GM18867 (cell line): ENCODE results near the gene NEFH.

Source experiments
- ATAC-seq: cut with Tn5 transposase; IDR thresholded peaks from one replicate; pipeline ENCODE4 v1.9.1; 2021; ENCODE audit warnings: mild to moderate bottlenecking, moderate library complexity; ENCODE audit not compliant: unreplicated experiment

Gene NEFH

DNA sequence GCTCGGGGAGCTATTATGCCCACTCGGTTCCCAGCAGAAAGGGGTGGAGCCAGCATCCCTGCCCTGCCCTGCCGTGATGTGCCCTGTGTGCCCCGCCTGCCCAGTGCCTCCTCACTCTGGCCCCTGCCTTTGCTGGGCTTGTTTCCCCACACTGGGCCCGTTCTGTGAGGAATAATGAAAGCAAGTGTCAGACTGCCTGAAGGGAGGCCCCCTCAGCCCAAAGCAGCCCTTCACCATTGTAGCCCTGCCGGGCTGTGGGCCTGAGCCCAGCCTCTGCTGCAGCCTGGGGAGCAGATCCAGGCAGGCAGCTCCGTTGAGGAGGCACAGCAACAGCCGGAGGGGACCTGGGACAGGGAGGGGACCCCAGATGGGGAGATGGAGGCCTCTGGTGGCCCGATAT, 20.2 kb upstream of the NEFH start:
- ATAC-seq, result no peak

DNA sequence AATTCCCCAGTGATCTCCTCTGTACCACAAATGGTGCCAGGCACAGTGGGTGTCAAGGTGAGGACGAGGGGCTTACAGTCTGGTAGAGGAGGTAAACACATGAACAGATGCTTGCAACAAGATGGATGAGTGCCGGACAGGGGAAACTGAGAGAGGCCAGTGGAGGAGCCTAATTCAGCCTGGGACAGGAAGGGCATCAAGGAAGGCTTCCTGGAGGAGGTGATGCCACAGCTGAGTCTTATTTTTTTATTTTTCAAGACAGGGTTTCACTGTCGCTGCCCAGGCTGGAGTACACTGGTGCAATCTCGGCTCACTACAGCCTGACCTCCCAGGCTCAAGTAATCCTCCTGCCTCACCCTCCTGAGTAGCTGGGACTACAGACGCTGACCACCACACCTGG, 18.8 kb upstream of the NEFH start:
- ATAC-seq, result no peak

GRCh38 chr22:29463629-29464028, 16.4 kb upstream of the NEFH start:
- ATAC-seq, result no peak

- ATAC-seq, result no peak
Measured at GRCh38 chr22:29464581-29464980, 15.4 kb upstream of the NEFH start.

- ATAC-seq, result no peak
Measured at GRCh38 chr22:29469755-29470154, 10.3 kb upstream of the NEFH start.

DNA sequence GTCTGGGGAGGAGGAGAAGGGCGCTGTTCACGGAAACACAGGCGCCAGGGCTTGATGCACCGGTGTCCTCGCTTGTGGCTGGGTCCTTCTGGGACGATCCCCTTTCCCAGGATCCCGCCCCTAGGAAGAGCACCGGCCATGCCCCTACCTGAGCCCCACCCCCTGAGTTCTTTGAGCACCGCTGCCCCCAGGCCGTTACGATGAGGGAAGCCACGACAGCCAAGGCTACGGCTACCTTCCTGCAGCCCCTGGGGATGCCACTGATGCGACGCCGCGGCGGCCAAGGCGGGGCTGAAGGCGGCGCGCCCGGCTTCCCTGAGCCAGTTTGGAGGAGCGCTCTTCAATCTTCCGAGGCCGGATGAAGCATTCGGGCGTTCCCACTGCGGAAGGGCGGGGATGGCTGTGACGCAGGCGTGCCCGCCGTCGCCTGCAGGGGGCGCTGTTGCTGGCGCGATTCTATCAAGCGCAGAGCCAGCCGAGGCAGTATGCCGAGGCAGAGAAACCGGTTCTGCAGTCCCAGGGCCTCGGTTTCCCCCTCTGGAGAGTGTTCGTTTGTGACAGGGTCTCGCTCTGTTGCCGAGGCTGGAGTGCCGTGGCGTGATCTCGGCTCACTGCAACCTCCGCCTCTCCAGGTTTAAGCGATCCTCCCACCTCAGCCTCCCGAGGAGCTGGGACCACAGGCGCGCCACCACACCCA, 9.7 kb upstream of the NEFH start:
- no peak for ATAC-seq

- ATAC-seq, result no peak
Measured at GRCh38 chr22:29473001-29473400, 7.0 kb upstream of the NEFH start.

DNA sequence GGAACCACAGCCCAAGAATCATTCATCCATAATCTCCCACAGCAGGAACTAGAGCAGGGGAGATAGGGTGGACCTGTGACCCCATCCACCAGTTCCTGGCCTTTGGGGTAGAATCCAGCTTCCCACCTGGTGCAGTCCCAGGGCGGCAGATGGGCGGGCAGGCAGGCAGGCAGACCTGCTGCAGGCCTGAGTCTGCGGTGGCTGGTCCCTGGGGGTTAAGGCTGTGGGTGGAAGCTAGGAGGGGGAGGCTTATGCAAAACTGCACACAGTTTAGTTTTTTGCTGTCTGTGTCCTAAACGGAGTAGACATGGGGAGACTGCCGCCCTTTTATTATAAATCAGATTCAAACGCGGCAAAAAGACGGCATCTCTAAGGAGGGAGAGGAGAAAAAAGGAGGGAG, 4.5 kb upstream of the NEFH start:
- ATAC-seq, result no peak

- ATAC-seq, result no peak
Measured at GRCh38 chr22:29476116-29476515, 3.9 kb upstream of the NEFH start.

DNA sequence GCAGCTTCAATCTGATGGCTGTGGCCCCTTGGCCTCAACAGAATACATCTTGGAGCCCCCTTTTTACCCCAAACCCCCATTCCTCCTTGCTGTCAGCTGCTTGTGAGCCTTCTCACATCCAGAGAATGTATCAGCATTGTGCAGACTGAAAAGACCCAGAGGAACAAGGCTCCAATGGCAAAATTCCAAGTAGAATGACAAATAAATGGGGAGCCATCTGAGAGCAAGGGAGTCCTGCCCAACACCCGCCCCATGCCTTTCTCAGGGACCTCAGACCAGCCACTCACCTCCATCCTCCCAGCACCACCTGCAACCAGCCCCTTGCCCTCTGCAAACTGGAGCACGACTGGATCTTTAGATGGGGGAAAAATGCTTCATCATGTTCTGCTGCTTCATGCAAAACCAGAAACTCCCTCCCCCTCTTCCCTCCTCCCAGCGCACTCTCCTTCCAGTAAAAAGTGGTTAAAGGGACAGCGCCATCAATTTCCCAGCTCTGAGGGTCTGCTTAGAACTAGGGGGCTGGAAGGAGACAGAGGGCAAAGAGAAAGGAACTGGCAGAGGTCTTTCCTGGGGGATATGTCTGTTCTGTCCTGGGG, 2.2 kb upstream of the NEFH start:
- ATAC-seq, result no peak

GRCh38 chr22:29478326-29479276, 1.4 kb upstream of the NEFH start:
- no peak for ATAC-seq

GRCh38 chr22:29480262-29480511, 169 bp downstream of the NEFH start:
- ATAC-seq, result no peak

GRCh38 chr22:29480512-29481264, 670 bp downstream of the NEFH start:
- ATAC-seq, result no peak

DNA sequence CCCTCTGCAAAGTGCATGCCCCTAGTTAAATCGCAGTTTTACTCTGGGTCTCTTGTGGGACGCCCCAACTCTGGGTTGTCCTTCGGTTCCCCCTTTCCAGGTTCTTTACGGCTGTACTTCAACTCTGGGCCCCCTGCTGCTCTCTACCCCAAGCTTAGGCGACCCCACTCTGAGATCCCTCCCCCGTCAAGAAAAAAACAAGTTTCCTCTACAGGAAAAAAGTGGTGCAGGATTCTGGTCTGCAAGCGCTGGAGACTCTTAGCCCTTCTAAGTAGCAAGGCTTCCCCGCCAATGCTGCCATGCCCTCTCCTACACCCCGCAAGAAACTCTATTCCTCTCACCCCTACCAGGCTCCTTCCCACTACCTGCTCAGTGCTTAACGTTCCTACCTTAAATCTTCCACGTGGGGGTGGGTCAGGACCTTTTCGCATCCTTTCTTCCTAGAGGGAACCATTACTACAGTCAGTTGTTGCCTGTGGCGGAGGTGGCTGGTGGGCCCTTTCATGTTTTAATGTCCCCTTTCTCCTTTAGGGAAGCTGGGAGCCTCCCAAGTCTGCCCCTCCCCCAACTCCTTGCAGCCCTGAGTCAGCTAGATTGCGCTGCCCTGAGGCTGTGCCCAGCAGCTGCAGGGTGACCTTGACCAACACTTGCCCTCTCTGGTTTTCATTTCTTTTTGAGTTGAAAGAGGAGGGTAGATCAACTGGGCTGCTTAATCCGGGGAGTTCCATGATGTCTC, 1.4 kb downstream of the NEFH start:
- no peak for ATAC-seq

DNA sequence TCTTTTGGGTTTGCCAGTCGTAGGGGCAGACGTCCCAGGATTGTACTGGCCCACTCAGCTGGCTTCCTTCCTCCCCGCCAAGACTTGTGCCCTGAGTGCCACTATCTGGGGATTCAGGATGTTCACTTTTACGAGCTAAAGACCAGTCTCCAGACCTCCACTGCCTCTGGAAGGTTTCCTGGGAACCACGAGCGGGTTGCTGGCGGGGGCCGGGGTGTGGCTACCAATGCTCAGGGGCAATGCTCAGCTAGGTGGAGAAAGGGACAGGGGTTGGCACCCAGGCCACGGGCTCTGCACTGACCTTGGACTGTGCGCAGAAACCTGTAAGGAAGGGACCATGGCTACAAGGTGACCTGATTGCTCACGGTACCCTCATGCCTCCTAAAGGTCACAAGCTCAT, 2.2 kb downstream of the NEFH start:
- no peak for ATAC-seq

DNA sequence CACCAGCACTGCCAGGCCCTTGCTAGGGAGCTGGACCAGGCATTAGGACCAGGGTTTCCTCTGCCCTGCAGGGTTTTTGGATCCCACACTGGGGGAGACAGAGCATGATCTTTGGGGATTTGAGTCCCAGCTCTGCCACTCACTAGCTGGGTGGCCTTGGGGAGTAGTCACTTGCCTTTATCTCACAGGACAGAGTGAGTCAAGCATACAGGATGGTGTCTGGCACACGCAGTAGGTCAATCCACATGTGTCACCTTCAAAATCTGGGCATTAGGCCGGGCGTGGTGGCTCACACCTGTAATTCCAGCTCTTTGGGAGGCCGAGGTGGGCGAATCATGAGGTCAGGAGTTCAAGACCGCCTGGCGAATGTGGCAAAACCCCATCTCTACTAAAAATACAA, 2.7 kb downstream of the NEFH start:
- no peak for ATAC-seq

- ATAC-seq, result no peak
Measured at GRCh38 chr22:29483254-29483653, 3.2 kb downstream of the NEFH start.

- no peak for ATAC-seq
Measured at GRCh38 chr22:29484642-29485041, 4.6 kb downstream of the NEFH start.

GRCh38 chr22:29485448-29485847, 5.4 kb downstream of the NEFH start:
- no peak for ATAC-seq

- ATAC-seq, result no peak
Measured at GRCh38 chr22:29487426-29487986, 7.5 kb downstream of the NEFH start.
